NOMO-1 treated with dmso at 0.1 percent for 144 hours (cell line): ENCODE measurements around the gene IDS.
"Not testable (repeated sequence)": the region's sequence is repeated elsewhere in the genome, so short reads cannot be mapped to it uniquely, and the experiment has no call there.

ENCODE experiments used
- DNase-seq: peaks from one replicate; lab custom pipeline; 2025; ENCODE audit not compliant: unreplicated experiment; lab: John Stamatoyannopoulos, UW

The IDS gene, protein sequence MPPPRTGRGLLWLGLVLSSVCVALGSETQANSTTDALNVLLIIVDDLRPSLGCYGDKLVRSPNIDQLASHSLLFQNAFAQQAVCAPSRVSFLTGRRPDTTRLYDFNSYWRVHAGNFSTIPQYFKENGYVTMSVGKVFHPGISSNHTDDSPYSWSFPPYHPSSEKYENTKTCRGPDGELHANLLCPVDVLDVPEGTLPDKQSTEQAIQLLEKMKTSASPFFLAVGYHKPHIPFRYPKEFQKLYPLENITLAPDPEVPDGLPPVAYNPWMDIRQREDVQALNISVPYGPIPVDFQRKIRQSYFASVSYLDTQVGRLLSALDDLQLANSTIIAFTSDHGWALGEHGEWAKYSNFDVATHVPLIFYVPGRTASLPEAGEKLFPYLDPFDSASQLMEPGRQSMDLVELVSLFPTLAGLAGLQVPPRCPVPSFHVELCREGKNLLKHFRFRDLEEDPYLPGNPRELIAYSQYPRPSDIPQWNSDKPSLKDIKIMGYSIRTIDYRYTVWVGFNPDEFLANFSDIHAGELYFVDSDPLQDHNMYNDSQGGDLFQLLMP

DNA sequence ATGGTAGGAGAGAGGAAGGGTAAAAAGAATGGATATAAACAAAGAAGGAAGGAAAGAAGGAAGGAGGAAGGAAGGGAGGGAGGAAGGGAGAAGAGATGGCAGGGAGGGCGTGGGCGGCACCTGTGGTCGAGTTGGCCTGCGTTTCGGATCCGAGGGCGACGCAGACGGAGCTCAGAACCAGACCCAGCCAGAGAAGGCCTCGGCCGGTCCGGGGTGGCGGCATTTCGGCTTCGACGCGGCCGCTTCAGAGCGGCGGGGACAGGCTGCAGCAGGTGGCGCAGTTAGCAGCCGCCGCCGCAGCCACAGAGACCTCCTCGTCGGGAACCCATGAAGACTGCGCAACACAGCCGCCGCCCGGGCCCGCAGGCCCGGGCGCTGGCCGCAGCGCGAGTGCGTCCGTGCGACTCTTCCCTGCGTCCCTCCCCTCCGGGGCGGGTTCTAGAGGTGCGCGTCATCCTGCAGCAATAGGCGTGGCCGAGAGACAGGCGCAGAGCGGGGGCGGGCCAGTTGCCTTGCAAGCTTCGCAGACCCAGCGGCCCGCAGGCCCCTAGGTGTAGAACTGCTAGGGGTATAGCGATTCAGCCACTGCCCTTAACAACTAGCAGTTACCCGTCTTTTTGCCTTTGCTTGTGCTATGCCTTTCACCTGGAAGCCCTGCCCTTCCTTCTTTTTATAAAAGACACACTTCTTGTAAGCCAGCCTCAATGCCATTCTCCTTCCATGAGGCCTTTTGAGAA lies at the start of gene IDS:
IDS (minus strand) TSS at position 392 of the 737 bp plus-strand sequence; CDS start at position 223, 169 bp downstream.
- peak; percentile 65 for DNase-seq

DNA sequence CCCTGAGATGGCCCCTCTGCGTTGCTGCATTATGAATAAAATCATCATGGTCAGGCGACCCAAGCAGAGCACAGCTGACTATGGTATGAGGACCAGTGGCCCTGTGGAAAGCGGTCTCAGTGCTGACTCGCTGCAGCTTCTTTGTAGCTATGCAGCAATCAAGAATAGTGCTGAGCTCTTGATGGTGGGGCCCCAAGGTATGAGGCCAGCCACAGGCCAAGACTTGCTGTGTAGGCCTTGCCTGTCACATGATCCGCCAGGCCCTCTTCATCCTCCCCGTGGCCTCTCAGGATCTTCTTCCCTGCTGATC lies 46.8 kb upstream of the IDS start:
- DNase-seq = not testable (repeated sequence)

DNA sequence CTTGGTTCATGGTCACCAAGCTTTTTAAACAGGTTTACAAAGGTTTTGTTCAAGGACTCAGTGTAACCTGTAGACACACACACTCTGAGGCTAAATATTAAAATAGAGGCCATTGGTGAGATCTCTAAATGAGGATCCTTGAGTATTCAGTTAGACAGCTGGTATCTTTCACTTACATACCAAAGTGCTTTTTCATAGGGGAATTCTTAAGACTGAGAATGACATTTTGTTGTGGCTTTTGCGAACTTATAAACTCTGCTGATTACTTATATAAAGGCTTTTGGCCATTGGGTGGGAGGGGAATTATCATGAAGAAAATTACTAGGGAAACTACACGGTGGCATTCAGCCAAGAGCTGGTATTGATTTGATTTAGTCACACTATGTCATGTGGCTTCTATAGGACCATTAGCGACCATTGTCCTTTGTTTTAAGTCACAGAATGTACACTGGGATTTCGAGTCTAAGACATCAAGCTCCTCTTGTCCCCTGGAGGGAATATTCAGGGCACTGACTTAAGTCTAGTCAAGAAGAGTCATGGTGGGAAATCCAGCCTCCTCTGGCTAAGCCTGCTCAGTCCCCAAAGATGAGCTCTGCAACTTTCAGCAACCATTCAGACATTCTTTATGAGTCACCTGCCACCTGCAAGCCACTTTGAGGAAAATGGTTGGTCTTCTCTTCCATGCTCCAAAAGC lies 46.3 kb upstream of the IDS start:
- not testable (repeated sequence) for DNase-seq

DNA sequence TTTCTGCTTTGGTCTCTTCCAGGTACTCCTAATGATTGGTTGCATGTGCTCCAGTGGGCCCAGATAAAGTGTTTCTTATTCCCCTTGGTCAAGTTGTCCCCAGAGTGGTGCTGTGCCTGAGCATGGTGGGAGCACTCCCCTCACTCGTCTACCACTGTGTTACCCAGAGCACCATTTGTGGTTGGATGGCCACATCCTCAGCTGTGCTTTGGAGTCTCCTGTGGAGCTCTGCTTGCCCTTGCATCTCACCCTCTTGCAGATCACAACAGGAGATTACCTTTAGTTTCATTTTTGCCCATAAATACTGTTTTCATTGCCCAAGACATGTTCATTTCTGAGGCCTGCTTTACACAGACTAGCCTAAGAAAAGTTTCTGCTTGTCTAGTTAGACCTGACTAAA lies 45.3 kb upstream of the IDS start:
- not testable (repeated sequence) for DNase-seq

DNA sequence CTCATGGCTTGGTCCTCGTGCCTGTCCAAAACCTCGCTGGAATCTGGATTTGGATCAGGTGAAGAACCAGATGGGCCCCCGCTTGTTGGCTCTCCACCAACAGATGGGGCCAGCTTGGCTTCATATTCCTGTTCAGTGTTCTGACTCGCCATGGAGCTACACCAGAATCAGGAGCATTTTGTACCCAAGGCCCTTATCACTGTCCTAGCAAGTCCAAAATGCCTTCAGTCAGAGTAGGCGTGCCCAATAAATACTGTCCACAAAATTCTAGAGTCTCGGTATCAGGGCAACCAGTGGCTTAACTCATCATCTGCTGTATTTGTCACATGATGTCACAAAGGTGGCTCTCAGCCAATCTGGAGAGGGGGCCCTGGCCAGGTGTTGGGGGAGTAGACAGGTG lies 44.6 kb upstream of the IDS start, which contains the start of gene HSFX3:
HSFX3 (minus strand) TSS at position 224 of the 400 bp plus-strand sequence; CDS start at position 152, 72 bp downstream.
- not testable (repeated sequence) for DNase-seq

DNA sequence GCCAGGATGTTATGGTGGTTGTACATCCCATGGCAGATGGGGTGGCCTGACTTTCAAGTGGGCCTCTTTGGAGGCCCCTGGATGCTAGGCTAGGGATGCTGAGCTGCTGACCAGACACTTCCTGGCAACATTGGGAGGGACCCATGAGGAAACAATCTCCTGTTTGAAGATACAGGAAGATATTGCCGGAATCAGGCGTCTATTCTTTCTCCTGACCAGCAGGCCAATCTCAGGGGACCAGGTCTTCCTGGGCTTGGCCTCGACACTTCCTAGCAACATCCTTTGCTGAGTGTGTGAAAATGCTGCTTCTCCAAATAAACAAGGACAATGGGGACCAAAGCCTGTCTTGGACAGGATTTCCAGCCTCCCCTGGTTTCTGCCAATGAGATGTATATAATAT lies 42.7 kb upstream of the IDS start:
- not testable (repeated sequence) for DNase-seq

DNA sequence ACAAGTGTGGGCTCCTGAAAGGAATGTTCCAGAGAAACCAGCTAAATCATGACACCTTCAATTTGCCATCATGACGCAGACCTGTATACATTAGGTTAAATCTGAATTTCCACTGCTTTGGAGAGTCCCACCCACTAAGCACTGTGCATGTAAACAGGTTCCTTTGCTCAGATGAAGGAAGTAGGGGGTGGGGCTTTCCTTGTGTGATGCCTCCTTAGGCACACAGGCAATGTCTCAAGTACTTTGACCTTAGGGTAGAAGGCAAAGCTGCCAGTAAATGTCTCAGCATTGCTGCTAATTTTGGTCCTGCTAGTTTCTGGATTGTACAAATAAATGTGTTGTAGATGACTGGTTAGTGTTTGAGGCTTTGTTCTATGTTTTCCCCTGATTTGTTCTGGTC lies 41.9 kb upstream of the IDS start:
- not testable (repeated sequence) for DNase-seq

DNA sequence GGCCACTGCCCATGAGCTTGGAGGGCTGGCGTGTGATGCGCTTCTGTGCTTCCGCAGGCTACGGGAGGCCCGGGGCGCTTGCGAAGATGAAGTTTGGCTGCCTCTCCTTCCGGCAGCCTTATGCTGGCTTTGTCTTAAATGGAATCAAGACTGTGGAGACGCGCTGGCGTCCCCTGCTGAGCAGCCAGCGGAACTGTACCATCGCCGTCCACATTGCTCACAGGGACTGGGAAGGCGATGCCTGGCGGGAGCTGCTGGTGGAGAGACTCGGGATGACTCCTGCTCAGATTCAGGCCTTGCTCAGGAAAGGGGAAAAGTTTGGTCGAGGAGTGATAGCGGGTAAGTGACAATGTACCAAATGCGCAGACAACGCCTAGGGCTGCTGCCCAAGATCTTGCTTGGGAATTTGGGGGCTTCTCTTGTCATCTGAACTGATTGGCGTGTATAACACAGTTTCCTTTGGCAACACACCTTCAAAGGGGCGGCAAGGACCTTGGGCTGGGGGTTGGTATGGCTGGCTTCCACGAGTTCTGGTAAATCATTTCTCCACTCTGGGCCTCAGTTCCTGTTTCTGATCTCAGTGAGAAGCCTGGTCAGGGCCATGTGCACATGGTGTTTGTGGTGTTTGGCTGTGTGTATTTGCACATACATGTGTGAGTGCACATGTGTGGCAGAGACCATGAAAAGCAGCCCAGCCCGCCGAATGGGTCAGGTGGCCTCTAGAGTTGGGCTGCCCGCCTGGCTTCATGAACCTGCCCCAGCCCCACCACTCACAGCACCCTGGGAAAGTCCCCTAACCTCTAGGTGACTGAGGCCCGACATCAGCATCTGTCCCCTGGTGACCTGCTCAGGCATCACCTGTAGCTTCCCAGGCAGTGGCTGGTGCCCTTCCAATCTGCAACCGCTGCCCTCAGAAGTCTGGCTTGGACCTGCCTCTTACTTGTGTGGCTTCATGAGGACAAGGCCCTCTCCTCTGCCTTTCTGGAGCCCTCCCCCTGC lies 40.7 kb upstream of the IDS start:
- not testable (repeated sequence) for DNase-seq

DNA sequence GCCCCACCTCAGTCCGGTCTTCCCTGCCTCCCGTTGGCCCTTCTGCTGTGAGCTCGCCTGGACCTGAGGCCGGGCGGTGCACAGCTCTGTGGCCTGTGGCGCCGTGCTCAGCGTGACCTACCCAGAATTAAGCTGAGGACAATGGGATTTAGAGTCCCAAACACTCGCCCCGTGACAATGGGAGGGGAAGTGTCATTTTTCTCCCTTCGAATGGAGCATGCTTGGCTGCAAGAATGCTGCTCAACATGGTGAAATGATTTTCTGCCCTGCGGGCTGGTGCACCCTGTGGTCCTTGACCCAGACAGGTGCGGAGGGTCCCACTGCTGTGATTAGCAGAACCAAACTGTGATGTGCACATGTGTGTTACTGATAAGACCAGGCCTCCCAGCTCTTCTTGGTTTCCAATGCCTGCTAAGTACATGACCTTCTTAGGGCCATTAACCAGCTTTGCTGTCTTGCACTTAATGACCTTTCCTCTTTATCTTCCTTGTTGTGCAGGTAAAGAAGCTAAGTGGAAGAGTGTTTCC lies 36.5 kb upstream of the IDS start:
- DNase-seq = no peak

DNA sequence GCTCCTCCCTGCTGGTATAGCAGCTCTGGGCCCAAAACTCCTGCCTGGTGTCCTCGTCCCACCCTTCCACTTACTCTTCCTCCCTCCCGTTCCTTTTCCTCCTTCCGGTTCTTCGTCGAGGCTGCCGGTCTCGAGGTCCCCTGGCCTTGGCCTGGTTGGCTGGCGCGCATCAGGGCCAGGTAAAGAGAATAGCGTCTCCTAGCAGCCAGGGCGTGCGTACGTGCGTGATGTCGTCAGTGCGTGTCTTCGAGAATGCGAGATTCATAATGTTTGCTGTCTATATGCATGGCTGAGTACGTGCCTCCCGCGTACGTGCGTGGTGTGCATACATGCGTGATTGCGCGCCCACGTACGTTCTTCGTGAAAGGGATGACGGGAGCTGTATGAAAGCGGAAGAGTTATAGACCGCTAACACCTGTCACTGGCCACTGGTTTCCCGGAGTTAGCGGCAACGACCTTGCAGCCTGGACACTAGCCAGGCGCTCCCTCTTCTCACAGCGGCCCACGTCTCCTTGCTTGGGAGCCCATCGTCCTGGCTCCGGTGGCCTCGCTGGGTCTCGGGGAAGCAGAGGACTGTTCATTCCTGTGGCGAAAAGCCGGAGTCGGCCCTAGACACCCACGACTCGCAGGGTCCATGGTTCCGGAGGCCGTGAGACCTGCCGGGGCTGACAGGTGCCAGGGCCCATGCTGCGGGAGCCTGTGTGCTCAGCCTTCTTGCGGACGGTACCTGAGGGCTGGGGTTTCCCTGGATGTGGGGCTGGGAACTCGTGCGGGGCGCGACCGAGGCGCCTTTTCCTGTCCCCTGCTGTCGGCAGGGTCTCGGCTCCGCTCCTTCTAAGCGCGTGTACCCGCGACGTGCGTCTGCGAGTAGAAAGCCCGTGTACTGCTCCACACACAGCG lies 35.8 kb upstream of the IDS start, which contains the start of gene EOLA1:
EOLA1 (plus strand) TSS at position 392 of the 900 bp plus-strand sequence. CDS start 4,619 bp downstream, outside the sequence.
- peak; percentile 90 for DNase-seq

DNA sequence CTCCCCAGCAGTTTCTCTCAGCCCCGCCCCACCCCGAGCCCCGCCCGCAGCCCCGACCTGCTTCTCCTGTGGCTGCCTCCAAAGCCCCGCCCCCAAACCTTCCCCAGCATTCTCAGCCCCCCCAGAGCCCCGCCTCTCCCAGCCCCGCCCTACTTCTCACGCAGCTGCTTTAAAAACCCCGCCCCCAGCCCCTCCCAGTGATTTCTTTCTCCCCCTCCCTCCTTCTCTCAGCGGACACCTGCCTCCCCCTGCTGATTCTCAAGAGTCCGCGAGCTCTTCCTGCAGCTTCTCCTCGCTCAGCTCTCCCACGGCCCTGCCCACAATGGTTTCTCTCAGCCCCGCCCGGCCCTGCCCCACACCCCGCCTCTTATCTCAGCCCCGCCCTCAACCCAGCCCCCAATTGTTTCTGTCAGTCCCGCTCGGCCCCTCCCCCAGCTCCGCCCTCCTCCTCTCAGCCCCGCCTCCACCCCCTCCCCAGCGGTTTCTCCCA lies 35.1 kb upstream of the IDS start:
- DNase-seq = no peak

DNA sequence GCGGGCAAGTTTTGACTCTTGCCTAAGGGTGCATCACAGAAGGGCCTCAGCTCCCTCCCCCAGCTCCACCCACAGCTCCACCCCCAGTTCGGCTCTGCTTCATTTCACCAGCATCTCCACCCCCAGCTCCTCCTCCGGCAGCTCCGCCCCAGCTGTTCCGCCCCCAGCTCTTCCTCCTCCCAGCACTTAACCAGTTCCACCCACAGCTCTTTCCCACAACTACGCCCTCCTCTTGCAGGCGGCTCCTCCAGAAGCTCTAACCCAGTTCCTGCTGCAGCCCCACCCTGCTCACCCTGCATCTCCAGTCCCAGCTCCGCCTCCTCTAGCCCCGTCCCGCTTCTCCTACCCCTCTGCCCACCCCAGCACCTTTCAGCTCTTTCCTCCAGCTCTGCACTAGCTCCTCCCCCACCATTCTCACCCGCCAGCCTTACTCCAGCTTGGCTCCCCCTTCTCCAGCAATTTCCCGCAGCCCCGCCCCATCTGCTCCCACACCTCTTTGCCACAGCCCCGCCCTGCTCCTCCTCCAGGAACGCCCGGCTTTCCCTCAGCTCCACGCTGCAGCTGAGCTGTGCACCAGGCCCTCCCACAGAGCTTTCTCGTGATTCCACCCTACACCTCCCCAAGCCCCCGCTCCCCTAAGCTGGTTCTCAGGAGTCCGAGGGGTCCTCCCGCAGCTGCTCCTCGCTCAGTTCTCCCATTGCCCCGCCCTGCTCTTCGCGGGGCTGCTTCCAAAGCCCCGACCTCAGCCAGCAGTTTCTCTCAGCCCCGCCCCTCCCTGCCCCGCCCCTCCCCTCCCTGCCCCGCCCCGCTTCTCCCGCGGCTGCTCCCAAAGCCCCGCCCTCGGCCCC lies 34.4 kb upstream of the IDS start:
- peak; percentile 86 for DNase-seq

DNA sequence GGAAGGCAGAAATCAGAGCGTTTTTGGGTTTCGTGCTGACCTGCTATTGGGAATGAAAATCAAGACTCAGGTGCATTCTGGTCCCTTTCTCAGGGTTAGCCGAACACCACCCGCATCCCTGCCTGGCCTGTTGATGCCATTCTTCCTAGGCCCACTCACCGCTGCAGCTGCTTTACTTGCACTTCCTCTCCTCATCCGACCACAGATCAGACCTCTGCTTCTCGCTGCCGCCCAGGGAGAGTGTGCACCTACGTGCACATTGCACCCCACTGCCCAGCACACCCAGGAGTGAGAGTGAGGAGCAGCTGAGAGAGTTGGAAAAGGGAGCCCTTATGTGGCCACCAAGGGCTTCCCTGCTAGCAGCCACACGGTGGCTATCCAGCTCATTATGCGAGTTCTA lies 32.4 kb upstream of the IDS start:
- DNase-seq = not testable (repeated sequence)

DNA sequence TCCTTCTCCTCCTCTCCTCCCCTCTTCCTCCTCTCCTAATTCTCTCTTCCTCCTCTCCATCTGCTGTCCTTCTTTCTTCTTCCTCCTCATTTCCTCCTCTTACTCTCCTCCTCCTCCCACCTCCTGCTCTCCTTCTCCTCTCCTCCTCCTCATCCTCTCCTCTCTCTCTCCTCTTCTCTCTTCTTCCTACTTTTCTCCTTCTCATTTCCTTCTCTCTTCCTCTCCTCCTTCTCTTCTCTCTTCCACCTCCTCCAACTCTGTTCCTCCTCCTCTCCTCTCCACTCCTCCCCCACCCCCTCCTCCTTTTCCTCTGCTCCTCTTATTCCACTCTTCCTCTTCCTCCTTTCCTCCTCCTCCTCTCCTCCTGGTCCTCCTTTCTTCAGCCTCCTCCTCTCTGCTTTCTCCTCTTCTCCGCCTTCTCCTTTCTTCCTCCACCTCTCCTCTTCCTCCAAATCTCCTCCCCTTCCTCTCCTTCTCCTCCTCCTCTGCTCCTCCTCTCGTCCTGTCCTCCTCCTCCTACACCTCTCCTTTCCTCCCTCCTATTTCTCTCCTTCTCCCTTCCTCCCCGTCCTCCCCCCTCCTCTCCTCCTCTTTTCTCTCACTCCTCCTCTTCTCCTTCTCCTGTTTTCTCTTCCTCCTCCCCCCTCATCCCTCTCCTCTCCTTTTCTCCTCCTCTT lies 30.0 kb upstream of the IDS start:
- not testable (repeated sequence) for DNase-seq

DNA sequence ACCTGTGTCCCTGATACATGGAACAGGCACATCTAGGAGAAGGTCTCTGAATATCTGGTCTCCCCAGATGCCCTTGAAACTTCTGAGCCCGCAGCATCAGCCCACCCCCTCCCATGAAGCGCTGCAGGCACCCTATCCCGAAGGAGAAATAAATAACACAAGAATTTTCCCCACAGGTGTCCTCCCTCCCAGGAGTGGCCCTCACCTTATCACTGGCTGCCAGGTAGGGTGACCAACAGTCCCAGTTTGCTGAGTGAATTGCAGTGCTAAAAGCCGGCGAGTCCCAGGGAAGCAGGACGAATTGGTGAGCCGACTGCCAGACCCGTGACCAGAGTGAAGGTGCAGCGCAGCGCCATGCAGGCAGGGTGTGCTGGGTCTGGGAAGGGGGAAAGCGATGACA lies 28.9 kb upstream of the IDS start:
- not testable (repeated sequence) for DNase-seq

DNA sequence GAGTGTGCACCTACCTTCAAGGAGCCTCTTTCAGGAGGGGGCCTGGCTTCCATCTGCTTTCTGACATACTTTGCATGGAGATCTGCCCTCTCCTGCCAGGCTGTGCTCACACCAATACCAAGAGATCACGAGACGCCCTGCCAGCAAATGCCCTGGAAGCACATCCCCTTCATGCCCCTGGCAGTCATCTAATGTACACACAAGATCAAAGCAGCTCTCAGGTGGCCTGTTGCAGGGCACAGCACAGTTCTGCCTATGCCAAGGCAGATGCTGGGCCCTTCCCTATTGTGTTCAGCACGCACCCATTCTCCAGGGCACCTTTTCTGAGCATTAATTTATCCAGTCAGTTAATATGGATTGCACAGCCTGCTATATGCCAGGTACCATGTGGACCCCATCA lies 27.8 kb upstream of the IDS start:
- not testable (repeated sequence) for DNase-seq

DNA sequence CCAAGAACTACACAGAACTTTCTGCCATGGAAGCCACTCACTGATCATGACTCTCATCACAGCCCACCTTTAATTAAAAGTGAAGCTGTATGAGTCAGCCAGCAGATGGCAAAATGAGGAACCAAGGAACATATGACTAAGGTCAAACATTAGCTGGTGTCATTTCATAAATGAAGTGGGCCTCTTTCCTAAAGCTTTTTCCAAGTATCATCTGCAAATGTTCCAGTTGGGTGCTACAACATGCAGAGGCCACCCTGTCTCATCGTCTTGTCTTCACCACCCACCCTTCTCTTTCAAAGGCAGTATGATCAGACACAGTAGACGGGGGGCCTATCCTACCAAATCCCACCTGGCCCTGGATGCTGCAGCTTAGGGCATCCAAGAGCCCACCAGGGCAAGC lies 26.5 kb upstream of the IDS start:
- DNase-seq = no peak
